Activated T-helper 9 cell treated with anti-CD3 and anti-CD28 coated beads, Interleukin-2, amount 50 U/mL, for 16 hours (primary cell): ENCODE measurements around the gene TMEM51.

Experiments
- DNase-seq: peaks from one replicate; pipeline ENCODE4 v3.0.0-alpha.2; 2020; ENCODE audit warnings: low read depth

Gene TMEM51, protein sequence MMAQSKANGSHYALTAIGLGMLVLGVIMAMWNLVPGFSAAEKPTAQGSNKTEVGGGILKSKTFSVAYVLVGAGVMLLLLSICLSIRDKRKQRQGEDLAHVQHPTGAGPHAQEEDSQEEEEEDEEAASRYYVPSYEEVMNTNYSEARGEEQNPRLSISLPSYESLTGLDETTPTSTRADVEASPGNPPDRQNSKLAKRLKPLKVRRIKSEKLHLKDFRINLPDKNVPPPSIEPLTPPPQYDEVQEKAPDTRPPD

DNA sequence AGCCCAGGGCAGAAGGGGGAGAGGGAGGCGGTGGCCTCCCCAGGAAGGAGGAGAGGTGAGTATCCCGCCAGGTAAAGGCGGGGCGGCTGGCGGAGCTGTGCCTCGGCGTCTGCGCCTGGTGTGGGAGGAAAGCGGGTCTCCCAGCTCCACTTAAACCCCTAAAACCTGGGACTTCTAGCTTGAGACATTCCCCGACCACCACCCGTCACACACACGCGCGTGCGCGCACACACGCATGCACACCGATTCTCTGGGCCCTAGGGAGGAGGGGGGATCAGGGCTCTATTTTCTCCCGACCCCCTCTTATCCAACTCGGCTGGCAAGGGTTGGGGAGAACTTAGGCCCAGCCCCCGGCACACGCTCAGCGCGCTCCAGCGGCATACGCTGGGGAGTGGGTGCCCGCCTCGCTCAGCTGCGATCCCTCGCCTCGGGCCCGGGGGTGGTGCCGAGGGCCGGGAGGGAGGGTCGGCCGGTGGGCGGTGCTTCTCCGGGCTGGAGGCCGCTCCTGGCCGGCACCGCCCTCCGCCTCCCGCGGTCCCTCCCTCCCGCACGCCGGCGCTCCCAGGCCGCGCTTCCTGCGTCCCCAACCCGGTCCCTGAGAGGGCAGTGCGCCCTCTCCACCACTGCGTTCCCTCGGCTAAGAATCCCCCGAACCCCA lies at the start of gene TMEM51:
Gene TMEM51 (plus strand): TSS at position 564 of the 658 bp plus-strand sequence. CDS start 61,341 bp downstream, outside the sequence.
- DNase-seq, result no peak

DNA sequence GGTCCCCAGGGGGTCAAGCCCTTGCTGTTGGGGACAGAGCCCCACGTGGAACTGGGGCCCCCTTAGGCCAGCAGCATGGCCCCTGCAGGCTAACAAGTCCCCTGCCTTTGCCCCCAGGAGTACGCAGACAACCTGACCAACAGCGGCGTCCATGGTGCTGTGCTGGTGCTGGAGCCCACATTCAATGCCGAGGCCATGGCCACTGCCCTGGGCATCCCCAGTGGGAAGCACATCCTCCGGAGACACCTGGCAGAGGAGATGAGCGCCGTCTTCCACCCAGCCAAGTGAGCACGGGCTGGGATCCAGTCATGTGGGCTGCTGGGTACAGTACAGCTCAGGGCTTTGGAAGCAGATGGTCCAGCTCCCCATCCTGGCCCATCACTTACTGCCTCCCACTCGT lies 49.6 kb upstream of the TMEM51 start:
- DNase-seq, result no peak

DNA sequence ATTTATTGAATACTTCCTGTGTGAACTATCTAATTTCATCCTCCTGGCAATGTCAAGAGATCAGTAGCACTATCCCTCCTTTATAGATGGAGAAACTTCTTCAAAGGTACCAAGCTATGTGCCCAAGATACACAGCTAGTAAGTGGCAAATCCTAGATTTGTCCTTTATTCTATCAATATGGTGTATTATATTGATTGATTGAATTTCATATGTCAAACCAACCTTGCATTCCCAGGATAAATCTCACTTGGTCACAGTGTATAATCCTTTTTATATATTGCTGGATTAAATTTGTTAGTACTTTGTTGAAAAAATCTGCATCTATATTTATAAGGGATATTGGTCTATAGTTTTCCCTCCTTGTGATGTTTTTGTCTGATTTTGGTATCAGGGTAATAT lies 48.8 kb upstream of the TMEM51 start:
- DNase-seq, result no peak

GRCh38 chr1:15106608-15107007 lies 46.9 kb upstream of the TMEM51 start:
- DNase-seq, result no peak

DNA sequence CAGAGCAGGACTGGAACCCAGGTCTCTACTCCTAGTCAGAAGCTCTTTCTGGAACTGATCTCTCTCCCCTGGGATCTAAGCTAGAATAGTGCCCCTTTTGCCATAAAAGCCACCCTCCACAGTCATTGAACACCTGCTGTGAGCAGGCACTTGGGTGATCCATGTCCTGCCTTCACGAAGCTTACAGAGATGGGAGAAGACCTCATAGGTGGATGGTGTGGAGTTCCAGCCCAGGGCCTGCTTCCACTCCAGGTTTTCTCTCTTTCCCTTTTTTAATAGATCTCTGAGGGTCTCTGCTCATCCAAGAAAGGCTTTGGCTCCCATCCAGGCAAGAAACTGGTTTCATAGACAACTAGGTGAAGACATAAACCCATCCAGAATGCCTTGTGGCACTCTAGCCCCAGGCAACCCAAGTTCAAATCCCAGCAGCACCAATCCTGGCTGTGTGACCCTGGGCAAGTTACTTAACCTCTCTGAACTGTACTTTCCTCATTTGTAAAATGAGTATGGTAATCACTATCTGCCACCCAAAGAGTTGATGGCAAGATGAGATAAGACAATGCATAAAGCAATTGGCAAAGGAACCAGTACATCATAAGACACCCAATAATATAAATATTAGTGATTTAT lies 46.4 kb upstream of the TMEM51 start:
- no peak for DNase-seq

GRCh38 chr1:15107911-15108310 lies 45.6 kb upstream of the TMEM51 start:
- DNase-seq, result no peak

DNA sequence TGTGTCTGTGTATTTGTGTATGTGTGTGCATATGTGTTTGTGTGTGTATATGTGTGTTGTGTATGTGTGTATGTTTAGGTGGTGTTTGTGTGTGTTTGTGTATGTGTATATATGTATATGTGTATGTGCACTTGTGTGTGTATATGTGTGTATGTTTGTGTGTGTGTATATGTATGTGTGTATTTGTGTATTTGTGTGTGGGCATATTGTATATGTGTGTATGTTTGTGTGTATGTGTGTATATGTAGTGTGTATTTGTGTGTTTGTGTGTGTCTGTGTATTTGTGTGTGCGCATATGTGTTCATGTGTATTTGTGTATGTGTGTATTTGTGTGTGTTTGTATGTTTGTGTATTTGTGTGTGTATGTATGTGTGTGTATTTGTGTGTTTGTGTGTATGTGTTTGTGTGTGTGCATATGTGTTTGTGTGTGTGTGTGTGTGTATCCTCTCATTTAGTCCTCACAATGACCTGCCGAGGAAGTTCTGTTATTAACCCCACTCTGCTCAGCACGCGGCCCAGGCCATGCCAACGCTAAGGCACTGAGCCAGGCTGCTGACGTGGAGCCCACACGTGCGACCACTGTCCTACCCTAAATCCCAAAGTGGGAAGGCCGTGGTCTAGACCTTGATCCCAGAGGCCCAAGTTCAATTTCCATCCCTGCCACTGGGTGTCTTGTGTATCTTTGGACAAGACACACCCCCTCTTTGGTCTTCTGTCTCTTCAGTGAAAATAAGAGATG lies 43.2 kb upstream of the TMEM51 start:
- DNase-seq, result no peak

- no peak for DNase-seq
Observed at GRCh38 chr1:15110867-15111230, 42.7 kb upstream of the TMEM51 start.

- no peak for DNase-seq
Observed at GRCh38 chr1:15113146-15113545, 40.4 kb upstream of the TMEM51 start.

DNA sequence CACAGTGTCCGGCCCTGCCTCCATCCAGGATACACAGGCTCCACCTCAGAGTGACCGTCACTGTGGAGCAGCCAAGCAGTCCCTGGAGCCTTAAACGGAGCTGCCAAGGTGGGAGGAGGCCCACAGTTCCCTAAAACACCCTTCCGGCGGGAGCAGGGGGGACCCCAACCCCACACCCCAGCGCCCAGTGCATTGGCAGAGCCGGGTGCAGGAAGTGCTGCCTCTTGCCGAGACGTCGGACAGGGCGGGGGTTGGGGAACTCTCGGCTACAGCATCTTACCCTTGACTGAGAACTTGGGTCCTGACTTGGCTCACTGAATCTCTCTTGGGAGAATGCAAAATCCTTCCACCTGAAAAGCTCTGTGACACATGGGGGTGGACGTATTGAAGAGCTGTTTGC lies 38.7 kb upstream of the TMEM51 start:
- no peak for DNase-seq

DNA sequence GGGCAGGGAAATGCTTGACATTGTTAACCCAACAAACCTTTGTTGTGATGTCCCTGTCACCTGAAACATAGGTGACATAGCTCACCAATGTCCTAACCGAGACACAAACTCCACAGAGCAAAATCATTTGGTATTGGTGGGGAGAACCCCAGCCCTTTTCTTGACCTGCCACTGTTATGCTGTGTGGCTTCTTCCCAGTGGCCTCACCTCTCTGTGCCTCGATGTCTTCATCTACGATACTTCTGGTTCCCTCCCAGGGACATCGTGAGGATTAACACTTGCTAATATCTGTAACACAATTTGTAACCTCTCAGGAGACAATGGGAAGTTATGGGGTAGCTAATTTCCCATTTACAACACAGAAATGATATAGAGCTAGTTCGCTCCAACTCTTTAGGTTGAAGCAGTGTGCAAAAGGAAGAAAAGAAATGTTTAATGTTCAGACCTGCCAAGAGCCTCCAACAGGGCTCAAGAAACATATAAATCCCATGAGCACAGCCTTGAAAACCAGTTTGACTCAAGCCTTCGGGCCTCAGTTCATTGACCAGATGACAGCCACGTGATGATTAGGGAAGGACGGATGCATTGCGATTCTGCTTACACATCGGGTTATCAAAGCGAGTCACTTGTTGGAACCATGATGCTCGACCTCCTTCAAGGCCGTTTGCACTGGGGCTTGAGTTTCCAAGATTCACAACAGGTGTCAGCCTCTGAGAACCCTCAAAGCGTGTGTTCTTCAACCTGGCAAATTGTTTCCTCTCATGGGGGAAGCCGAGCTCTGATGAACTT lies 37.8 kb upstream of the TMEM51 start:
- no peak for DNase-seq

GRCh38 chr1:15116966-15117365 lies 36.6 kb upstream of the TMEM51 start:
- DNase-seq, result no peak

DNA sequence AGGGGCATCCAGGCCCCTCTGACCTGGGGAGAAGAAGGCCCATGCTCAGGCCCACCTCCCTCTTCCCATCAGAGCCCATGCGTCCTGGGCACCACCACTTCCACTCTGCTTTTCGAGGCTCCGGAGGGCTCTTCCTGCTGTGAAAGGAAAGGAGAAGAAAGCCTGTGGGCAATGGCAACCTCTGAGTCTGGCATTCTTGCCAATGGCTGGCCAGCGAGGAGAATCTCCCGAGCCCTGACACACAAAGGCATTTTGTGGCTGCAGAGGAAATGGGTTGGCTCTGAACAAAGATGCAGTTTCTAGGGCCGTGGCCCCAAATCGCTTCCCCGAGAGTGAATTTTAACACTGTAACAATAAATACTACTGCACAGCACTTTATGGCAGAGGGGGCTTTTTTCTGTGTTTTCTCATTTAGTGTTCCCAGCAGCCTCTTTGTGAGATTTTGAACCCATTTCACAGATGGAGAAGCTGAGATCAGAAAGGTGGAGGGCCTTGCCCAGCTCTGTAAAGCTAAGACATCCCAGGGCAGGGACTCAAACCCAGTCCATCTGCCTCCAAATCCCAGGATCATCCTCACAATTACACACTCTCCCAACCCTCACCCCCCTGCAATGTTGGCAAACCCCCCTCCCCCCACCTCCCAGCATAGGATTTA lies 35.7 kb upstream of the TMEM51 start:
- no peak for DNase-seq

DNA sequence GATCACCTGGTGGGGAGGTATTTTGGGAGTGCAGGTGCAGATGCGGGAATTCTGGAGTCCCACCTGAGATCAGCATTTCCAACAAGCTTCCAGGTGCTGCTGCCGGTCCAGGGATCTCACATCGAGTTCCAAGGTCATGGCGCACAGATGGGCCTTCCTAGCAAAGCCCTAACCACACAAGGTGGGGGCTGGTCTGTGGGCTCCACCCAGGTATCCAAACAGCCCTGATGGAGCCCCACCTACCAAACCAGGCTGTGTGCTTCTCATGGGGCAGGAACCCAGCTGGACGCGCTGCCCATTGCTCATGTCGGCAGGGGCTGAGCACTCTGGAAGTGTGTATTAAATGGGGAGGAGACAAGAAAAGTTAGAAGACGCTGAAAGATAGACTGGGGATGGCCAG lies 35.0 kb upstream of the TMEM51 start:
- no peak for DNase-seq

DNA sequence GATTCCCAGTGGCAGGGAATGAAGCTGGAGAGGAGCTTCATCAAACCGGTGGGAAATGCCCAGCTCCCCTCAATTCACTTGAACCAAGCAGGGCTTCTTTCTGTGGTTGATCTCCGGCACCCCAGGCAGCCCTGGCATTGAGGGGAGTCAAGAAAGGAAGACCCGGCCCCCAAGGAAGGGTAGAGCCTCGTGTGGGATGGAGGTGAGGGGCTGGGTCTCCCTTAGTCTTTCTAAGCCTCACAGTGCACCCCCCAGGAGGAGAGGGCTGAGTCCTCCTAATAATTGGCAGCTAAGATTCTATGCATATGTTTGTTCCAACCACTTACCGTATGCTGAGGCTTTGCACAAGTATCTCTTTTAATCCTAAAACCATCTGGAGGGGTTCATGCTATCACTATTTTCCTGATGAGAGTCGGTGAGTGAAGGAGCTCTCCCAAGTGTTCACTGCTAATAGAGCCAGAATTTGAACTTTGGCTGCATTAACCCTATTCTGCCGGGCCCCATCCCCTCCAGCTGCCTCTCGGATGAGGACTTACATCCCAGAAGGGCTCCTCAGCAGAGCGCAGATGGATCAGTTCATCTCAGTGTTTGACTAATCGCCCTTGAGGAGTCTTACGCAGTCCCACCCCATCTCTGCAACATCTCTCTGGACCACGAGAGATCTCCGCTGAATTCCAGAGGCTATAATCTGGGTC lies 33.1 kb upstream of the TMEM51 start:
- no peak for DNase-seq

GRCh38 chr1:15122331-15122730 lies 31.2 kb upstream of the TMEM51 start:
- no peak for DNase-seq

GRCh38 chr1:15123270-15123669 lies 30.3 kb upstream of the TMEM51 start:
- DNase-seq, result no peak

DNA sequence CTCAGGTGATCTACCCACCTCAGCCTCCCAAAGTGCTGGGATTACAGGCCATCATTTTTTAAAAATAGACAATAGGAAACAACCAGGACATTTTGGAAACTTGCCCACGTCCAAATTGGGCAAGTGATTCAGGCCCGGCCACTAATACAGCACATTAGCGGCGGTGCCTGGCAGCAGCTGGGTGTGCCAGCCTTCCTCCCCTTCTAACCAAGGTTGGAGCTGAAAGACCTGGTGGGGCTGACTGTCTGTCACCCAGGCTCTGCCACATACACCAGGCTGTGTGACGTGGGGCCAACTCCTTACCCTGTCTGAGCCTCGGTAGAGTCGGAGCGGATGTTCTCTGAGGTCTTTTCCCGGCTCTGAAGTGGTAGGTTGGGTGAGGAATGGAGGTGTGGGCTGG lies 29.6 kb upstream of the TMEM51 start:
- DNase-seq, result no peak

GRCh38 chr1:15124362-15125100 lies 29.0 kb upstream of the TMEM51 start:
- DNase-seq, result no peak

DNA sequence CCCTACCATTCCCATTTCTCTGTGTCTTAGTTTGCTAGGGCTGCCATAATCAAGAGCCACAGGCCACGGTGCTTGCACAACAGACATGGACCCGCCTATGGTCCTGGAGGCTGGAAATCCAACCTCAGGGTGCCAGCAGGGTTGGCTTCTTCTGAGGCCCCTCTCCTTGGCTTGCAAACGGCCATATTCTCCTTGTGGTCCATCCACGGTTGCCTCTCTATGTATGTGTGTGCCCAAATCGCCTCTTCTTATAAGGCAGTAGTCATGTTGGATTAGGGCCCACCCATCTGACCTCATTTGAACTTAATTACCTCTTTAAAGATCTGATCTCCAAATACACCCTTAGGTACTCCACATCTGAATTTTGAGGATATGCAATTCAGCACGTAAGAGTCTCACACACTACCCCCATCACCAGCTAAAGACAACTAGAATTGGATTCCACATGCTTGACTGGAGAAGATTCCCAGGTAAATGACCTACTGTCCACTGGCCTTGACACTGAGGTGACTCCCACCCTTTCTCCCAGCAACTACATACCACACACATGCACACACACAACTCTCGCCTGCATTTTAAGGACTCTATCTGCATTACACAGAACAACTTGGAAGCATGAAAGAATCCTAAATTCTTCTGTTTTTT lies 28.3 kb upstream of the TMEM51 start:
- no peak for DNase-seq
